GM23338 (cell line): Measurements from ENCODE around the gene CALR. TPM values are rescaled to one million over a fixed set of nuclear protein-coding genes. Genes with fewer than 3 reads are reported as not detected.

Source experiments
- ATAC-seq: fragments of 200-7000 bp; cut with Tn5 transposase; 3 replicates; pipeline ENCODE4 v1.9.1; 2020
- DNase-seq: peaks from one replicate; pipeline ENCODE4 v3.0.0-alpha.2; 2015; ENCODE audit warnings: low spot score
- H2AFZ ChIP-seq: fragments of 200-600 bp; sonication (generic); 2 replicates; pipeline ENCODE4 v1.8.0; 2016; ENCODE audit warnings: antibody characterized with exemption, mild to moderate bottlenecking, moderate library complexity
- H3F3A ChIP-seq: fragments of 200-600 bp; sonication (generic); replicated peaks from 2 replicates; pipeline ENCODE4 v1.8.0; 2017; ENCODE audit warnings: antibody characterized with exemption, mixed run types, low read depth
- H3K27ac ChIP-seq: fragments of 200-600 bp; sonication (generic); 2 replicates; pipeline ENCODE4 v1.6.1; 2016; ENCODE audit warnings: low read depth
- H3K27me3 ChIP-seq: fragments of 200-600 bp; sonication (generic); 2 replicates; pipeline ENCODE4 v1.8.0; 2016; ENCODE audit warnings: mild to moderate bottlenecking, mixed run types, moderate library complexity; ENCODE audit not compliant: insufficient read depth
- H3K36me3 ChIP-seq: fragments of 200-600 bp; sonication (generic); 2 replicates; pipeline ENCODE4 v1.8.0; 2016; ENCODE audit warnings: mild to moderate bottlenecking; ENCODE audit not compliant: insufficient read depth
- H3K4me1 ChIP-seq: fragments of 200-600 bp; sonication (generic); 2 replicates; pipeline ENCODE4 v1.8.0; 2016; ENCODE audit warnings: mild to moderate bottlenecking, moderate library complexity; ENCODE audit not compliant: insufficient read depth
- H3K4me2 ChIP-seq: fragments of 200-600 bp; sonication (generic); 2 replicates; pipeline ENCODE4 v1.7.1; 2017; ENCODE audit warnings: mixed run types
- H3K4me3 ChIP-seq: fragments of 200-600 bp; sonication (generic); 2 replicates; pipeline ENCODE4 v1.6.1; 2016; ENCODE audit warnings: mixed run types
- H3K79me2 ChIP-seq: fragments of 200-600 bp; sonication (generic); replicated peaks from 2 replicates; pipeline ENCODE4 v1.8.0; 2017; ENCODE audit warnings: mild to moderate bottlenecking; ENCODE audit not compliant: insufficient read depth
- H3K9me2 ChIP-seq: fragments of 200-600 bp; sonication (generic); 2 replicates; pipeline ENCODE4 v1.8.0; 2017; ENCODE audit not compliant: insufficient read depth
- H4K20me1 ChIP-seq: fragments of 200-600 bp; sonication (generic); replicated peaks from 2 replicates; pipeline ENCODE4 v1.8.0; 2017; ENCODE audit warnings: mild to moderate bottlenecking; ENCODE audit not compliant: insufficient read depth
- H3K27ac Mint-ChIP-seq: 2 replicates; pipeline ENCODE4 v1.8.0; 2020; ENCODE audit warnings: inconsistent platforms, mild to moderate bottlenecking, moderate library complexity, mixed read lengths
- H3K27me3 Mint-ChIP-seq: 3 replicates; pipeline ENCODE4 v1.8.0; 2022; ENCODE audit warnings: low read depth, mild to moderate bottlenecking, moderate library complexity, mixed read lengths, inconsistent platforms; ENCODE audit not compliant: insufficient read depth, poor library complexity
- H3K36me3 Mint-ChIP-seq: 3 replicates; pipeline ENCODE4 v1.8.0; 2021; ENCODE audit warnings: low read depth, mild to moderate bottlenecking, inconsistent platforms, moderate library complexity, mixed read lengths
- H3K4me1 Mint-ChIP-seq: 3 replicates; pipeline ENCODE4 v1.8.0; 2020; ENCODE audit warnings: mild to moderate bottlenecking, inconsistent platforms, mixed read lengths
- H3K4me3 Mint-ChIP-seq: 3 replicates; pipeline ENCODE4 v1.8.0; 2021; ENCODE audit warnings: moderate library complexity, mild to moderate bottlenecking, inconsistent platforms, mixed read lengths
- H3K9me3 Mint-ChIP-seq: 3 replicates; pipeline ENCODE4 v1.8.0; 2020; ENCODE audit warnings: moderate library complexity, mild to moderate bottlenecking, inconsistent platforms, mixed read lengths
- CREB1 ChIP-seq: fragments of 250-450 bp; sonication (Bioruptor Pico); IDR thresholded peaks from 2 replicates; pipeline ENCODE4 v1.5.0; 2020; ENCODE audit warnings: low read depth, mild to moderate bottlenecking, moderate library complexity
- EZH2phosphoT487 ChIP-seq: fragments of 200-600 bp; sonication (generic); IDR thresholded peaks from one replicate; pipeline ENCODE4 v1.8.1; 2018; ENCODE audit warnings: antibody characterized with exemption; ENCODE audit not compliant: unreplicated experiment
- STAT1 ChIP-seq: IDR thresholded peaks from one replicate; pipeline ENCODE4 v1.6.1; 2016; ENCODE audit warnings: antibody characterized with exemption; ENCODE audit not compliant: unreplicated experiment
- ZNF114 ChIP-seq: fragments of 250-450 bp; sonication (Bioruptor Pico); IDR thresholded peaks from 2 replicates; pipeline ENCODE4 v1.5.0; 2020; ENCODE audit warnings: mild to moderate bottlenecking, moderate library complexity
- polyA plus RNA-seq: library from polyadenylated mRNA; unstranded; fragments of >200 nt; fragmentation: Nextera tagmentation; extraction: Ambion mirVana; gene quantifications from 2 replicates; pipeline ENCODE4 v1.2.1, GENCODE V29; 2016
- total RNA-seq: library from RNA; depleted of rRNA; stranded (reverse); fragments of >200 nt; shearing (Covaris generic); gene quantifications from 2 replicates; pipeline ENCODE4 v1.2.3, GENCODE V29; 2014
- TF ChIP-seq, protein P1 (sequence below): IDR thresholded peaks from 2 replicates; pipeline ENCODE4 v1.6.1; 2016; ENCODE audit warnings: antibody characterized with exemption
- TF ChIP-seq, protein P2 (sequence below): IDR thresholded peaks from one replicate; pipeline ENCODE4 v1.6.1; 2018; ENCODE audit warnings: antibody characterized with exemption; ENCODE audit not compliant: unreplicated experiment
- TF ChIP-seq, protein P3 (sequence below), 2 experiments: fragments of 200-600 bp in 1 of 2; sonication (generic) in 1 of 2; conservative IDR thresholded peaks; 2 replicates each; pipeline versions ENCODE4 v1.5.1 to v1.6.1; 2016 to 2017; ENCODE audit warnings: antibody characterized with exemption in 2 of 2, low read depth in 2 of 2, mild to moderate bottlenecking in 2 of 2, moderate library complexity in 1 of 2
- TF ChIP-seq, protein P4 (sequence below): fragments of 250-450 bp; sonication (Bioruptor Pico); IDR thresholded peaks from 2 replicates; pipeline ENCODE4 v1.5.0; 2020; ENCODE audit warnings: mild to moderate bottlenecking, moderate library complexity

Gene CALR
- total and polyA plus RNA-seq, 2 experiments from 2014 or later, result 760 to 1,131 TPM

DNA sequence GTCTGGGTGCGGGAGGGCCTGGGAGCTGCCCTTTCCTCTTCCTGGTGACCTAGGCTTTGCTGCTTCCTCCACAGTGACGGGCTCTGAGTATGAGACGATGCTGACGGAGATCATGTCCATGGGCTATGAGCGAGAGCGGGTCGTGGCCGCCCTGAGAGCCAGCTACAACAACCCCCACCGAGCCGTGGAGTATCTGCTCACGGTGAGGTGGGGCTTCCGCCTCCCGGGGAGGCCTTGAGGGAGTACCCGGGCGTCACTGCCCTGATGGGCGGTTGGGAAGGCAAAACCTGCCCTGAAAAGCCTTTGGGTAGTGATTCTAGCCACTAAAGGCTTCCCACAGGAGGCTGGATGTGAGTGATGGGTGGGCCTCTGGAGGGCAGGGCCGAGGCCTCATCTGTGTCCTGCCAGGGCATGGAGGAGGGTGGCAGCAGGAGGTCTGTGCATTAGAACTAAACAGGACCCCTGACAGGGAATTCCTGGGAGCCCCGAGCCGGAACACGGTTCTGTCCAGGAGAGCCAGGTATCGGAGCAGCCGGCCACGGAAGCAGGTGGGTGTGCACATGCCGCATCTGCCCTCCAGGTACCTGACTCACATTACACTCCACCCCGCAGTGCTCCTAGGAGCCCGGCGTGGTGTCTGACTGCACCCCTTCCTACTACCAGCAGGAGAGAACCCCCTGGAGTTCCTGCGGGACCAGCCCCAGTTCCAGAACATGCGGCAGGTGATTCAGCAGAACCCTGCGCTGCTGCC lies 10.4 kb downstream of the CALR start (continued):
- TF ChIP-seq, protein P1, sequence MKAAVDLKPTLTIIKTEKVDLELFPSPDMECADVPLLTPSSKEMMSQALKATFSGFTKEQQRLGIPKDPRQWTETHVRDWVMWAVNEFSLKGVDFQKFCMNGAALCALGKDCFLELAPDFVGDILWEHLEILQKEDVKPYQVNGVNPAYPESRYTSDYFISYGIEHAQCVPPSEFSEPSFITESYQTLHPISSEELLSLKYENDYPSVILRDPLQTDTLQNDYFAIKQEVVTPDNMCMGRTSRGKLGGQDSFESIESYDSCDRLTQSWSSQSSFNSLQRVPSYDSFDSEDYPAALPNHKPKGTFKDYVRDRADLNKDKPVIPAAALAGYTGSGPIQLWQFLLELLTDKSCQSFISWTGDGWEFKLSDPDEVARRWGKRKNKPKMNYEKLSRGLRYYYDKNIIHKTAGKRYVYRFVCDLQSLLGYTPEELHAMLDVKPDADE, result no peak
- TF ChIP-seq STAT1 (no peak), CREB1 (CRISPR knock-in tag) (no peak), EZH2phosphoT487 (no peak)
- TF ChIP-seq, protein P2, sequence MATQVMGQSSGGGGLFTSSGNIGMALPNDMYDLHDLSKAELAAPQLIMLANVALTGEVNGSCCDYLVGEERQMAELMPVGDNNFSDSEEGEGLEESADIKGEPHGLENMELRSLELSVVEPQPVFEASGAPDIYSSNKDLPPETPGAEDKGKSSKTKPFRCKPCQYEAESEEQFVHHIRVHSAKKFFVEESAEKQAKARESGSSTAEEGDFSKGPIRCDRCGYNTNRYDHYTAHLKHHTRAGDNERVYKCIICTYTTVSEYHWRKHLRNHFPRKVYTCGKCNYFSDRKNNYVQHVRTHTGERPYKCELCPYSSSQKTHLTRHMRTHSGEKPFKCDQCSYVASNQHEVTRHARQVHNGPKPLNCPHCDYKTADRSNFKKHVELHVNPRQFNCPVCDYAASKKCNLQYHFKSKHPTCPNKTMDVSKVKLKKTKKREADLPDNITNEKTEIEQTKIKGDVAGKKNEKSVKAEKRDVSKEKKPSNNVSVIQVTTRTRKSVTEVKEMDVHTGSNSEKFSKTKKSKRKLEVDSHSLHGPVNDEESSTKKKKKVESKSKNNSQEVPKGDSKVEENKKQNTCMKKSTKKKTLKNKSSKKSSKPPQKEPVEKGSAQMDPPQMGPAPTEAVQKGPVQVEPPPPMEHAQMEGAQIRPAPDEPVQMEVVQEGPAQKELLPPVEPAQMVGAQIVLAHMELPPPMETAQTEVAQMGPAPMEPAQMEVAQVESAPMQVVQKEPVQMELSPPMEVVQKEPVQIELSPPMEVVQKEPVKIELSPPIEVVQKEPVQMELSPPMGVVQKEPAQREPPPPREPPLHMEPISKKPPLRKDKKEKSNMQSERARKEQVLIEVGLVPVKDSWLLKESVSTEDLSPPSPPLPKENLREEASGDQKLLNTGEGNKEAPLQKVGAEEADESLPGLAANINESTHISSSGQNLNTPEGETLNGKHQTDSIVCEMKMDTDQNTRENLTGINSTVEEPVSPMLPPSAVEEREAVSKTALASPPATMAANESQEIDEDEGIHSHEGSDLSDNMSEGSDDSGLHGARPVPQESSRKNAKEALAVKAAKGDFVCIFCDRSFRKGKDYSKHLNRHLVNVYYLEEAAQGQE, result no peak
- TF ChIP-seq, protein P3, sequence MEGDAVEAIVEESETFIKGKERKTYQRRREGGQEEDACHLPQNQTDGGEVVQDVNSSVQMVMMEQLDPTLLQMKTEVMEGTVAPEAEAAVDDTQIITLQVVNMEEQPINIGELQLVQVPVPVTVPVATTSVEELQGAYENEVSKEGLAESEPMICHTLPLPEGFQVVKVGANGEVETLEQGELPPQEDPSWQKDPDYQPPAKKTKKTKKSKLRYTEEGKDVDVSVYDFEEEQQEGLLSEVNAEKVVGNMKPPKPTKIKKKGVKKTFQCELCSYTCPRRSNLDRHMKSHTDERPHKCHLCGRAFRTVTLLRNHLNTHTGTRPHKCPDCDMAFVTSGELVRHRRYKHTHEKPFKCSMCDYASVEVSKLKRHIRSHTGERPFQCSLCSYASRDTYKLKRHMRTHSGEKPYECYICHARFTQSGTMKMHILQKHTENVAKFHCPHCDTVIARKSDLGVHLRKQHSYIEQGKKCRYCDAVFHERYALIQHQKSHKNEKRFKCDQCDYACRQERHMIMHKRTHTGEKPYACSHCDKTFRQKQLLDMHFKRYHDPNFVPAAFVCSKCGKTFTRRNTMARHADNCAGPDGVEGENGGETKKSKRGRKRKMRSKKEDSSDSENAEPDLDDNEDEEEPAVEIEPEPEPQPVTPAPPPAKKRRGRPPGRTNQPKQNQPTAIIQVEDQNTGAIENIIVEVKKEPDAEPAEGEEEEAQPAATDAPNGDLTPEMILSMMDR (conservative IDR thresholded peaks at IDR 0.05; ENCODE audit: low read depth in 2 of 2), result no peak

DNA sequence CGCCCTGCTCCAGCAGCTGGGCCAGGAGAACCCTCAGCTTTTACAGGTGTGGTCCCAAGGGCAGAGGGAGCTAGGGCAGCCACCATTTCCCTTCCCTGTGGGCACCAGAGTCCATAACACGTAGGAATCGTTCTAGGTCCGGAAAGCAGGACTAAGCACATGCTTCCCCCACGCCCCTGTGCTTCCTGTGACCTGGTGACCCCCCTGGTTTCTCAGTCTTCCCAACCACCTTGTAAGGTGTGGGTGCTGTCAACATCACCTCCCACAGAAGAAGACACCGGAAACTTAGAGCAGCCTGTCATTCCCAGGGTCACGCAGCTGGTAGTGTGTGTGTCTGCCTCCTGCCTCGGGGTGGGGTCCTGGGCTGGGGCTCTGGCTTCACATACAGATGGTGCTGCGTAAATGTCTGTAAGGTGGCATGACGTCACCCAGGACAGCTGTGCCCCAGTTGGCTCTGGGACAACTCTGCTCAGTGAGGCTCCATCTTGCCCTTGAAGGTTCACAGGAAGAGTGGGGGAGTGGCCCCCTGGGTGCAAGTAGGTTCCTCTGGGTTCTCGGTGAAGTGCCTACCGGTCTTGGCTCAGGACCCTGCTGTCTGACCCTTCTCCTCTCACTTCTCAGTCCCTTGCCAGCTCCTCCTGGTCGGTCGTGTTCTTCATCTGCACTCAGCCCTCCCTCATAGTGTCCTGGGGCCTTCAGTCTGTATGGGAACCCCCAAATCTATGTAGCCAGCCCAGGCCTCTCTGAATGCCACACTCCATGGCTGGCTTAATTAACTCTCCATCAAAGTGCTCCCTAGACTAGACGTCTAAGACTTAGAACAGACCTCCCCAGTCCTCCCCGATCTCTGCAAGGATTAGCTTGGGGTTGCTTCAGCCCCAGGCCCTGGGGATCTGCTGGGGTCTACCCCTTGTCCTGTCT lies 11.2 kb downstream of the CALR start:
- H3K4me2 ChIP-seq, result no peak overlapping the region
- H3K9me2 ChIP-seq, result no peaks in the 10 kb centered on the region
- ATAC-seq, result no peak
- peaks cover 87% of the 10 kb centered on the region for H3K36me3 Mint-ChIP-seq
- no peak overlapping the region for H2AFZ ChIP-seq
- peaks cover 13% of the 10 kb centered on the region; the same call in 1 of the 2 replicates for H4K20me1 ChIP-seq
- no peak overlapping the region; the same call in 2 of the 3 replicates for H3K4me3 Mint-ChIP-seq
- H3F3A ChIP-seq, result peaks cover 37% of the 10 kb centered on the region
- H3K79me2 ChIP-seq, result peaks cover 22% of the 10 kb centered on the region
- peaks cover 17% of the 10 kb centered on the region for H3K36me3 ChIP-seq
- H3K4me3 ChIP-seq, result no peak overlapping the region
- H3K27me3 Mint-ChIP-seq, result peaks cover 35% of the 10 kb centered on the region
- H3K27ac Mint-ChIP-seq, result no peak overlapping the region
- H3K27ac ChIP-seq, result no peak overlapping the region
- H3K4me1 ChIP-seq, result peaks cover 18% of the 10 kb centered on the region
- no peaks in the 10 kb centered on the region for H3K27me3 ChIP-seq
- no peak for DNase-seq
- H3K9me3 Mint-ChIP-seq, result no peaks in the 10 kb centered on the region; the same call in 1 of the 3 replicates
- peaks cover 28% of the 10 kb centered on the region for H3K4me1 Mint-ChIP-seq
- TF ChIP-seq STAT1 (no peak), ZNF114 (no peak)
- TF ChIP-seq, protein P4, sequence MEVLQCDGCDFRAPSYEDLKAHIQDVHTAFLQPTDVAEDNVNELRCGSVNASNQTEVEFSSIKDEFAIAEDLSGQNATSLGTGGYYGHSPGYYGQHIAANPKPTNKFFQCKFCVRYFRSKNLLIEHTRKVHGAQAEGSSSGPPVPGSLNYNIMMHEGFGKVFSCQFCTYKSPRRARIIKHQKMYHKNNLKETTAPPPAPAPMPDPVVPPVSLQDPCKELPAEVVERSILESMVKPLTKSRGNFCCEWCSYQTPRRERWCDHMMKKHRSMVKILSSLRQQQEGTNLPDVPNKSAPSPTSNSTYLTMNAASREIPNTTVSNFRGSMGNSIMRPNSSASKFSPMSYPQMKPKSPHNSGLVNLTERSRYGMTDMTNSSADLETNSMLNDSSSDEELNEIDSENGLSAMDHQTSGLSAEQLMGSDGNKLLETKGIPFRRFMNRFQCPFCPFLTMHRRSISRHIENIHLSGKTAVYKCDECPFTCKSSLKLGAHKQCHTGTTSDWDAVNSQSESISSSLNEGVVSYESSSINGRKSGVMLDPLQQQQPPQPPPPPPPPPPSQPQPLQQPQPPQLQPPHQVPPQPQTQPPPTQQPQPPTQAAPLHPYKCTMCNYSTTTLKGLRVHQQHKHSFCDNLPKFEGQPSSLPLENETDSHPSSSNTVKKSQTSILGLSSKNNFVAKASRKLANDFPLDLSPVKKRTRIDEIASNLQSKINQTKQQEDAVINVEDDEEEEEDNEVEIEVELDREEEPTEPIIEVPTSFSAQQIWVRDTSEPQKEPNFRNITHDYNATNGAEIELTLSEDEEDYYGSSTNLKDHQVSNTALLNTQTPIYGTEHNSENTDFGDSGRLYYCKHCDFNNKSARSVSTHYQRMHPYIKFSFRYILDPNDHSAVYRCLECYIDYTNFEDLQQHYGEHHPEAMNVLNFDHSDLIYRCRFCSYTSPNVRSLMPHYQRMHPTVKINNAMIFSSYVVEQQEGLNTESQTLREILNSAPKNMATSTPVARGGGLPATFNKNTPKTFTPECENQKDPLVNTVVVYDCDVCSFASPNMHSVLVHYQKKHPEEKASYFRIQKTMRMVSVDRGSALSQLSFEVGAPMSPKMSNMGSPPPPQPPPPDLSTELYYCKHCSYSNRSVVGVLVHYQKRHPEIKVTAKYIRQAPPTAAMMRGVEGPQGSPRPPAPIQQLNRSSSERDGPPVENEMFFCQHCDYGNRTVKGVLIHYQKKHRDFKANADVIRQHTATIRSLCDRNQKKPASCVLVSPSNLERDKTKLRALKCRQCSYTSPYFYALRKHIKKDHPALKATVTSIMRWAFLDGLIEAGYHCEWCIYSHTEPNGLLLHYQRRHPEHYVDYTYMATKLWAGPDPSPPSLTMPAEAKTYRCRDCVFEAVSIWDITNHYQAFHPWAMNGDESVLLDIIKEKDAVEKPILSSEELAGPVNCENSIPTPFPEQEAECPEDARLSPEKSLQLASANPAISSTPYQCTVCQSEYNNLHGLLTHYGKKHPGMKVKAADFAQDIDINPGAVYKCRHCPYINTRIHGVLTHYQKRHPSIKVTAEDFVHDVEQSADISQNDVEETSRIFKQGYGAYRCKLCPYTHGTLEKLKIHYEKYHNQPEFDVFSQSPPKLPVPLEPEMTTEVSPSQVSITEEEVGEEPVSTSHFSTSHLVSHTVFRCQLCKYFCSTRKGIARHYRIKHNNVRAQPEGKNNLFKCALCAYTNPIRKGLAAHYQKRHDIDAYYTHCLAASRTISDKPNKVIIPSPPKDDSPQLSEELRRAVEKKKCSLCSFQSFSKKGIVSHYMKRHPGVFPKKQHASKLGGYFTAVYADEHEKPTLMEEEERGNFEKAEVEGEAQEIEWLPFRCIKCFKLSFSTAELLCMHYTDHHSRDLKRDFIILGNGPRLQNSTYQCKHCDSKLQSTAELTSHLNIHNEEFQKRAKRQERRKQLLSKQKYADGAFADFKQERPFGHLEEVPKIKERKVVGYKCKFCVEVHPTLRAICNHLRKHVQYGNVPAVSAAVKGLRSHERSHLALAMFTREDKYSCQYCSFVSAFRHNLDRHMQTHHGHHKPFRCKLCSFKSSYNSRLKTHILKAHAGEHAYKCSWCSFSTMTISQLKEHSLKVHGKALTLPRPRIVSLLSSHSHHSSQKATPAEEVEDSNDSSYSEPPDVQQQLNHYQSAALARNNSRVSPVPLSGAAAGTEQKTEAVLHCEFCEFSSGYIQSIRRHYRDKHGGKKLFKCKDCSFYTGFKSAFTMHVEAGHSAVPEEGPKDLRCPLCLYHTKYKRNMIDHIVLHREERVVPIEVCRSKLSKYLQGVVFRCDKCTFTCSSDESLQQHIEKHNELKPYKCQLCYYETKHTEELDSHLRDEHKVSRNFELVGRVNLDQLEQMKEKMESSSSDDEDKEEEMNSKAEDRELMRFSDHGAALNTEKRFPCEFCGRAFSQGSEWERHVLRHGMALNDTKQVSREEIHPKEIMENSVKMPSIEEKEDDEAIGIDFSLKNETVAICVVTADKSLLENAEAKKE (CRISPR knock-in tag), result no peak
